SH-SY5Y (cell line): ENCODE data around the gene PARVB.

Source experiments
- GATA2 ChIP-seq: IDR thresholded peaks from 2 replicates; pipeline ENCODE4 v1.6.1; 2011; ENCODE audit warnings: mild to moderate bottlenecking, low read depth, low read length
- GATA3 ChIP-seq: IDR thresholded peaks from 2 replicates; pipeline ENCODE4 v1.6.1; 2011; ENCODE audit warnings: low read depth, mild to moderate bottlenecking, low read length, moderate library complexity

DNA sequence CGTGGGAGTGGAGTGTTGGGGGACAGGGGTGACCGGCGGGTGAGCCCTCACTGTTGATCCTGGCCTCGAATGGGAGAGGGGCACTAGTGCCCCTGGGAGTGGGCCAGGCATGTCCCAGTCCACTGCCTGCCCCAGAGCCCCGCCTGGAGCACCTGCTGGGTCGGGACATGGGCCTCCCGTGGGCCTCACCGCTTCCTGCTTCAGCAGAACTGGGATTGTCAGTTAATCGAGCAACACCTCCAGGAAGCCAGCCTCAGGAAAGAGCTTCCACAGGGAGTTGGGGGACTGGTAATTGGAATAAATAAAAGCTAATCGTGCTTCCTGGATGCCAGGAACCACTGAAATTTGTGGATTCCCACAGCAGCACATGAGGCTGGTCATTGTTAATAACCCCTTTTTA, 43.8 kb downstream of the PARVB start:
- TF ChIP-seq GATA3: no peak
- TF ChIP-seq GATA2: no peak
